ENCODE measurements around the gene MISP. TPM values are rescaled to one million over a fixed set of nuclear protein-coding genes. Genes with fewer than 3 reads are reported as not detected.

The MISP gene
- total and polyA plus RNA-seq, 9 of the 15 experiments (the other 6 are each of a cell fraction or from before 2014, with no cell fraction given) = 0.04 to 0.29 (median 0.05) TPM; not detected in 5

DNA sequence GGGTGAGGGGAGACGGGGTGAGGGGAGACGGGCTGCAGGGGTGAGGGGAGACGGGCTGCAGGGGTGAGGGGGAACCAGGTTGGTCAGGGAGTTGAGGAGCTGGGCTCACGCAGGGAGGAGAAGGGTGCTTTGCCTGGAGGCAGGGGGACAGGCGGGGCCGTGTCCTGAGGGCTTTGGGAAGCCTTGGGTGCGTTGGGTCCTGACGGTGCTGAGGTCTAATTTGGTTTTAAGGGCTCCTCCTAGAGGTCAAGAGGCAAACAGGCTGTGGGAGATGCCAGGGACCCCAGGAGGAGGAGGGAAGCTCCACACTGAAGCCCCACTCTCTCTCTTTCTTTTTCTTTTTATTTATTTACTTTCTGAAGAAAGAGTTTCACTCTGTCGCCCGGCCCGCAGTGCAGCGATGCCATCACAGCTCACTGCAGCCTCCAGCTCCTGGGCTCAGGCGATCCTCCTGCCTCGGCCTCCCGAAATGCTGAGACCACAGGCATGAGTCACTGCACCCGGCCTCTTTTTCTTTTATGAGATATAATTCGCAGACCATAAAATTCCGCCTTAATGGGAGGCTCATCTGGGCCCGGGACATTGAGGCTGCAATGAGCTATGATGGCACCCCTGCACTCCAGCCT lies 9.3 kb upstream of the MISP start:
- Histone ChIP-seq H2AFZ (ENCODE audit: low read depth, low read length) (no peak overlapping the region), H3K27ac (ENCODE audit: extremely low read depth, low read depth, low read length) (no peak overlapping the region), H3K4me2 (ENCODE audit: insufficient read depth, low read length) (no peak overlapping the region), H3K9ac (ENCODE audit: insufficient read depth in 1 of 2, low read depth in 2 of 2, low read length in 2 of 2) (no peak overlapping the region), H3K9me3 (replicated peaks; ENCODE audit: control insufficient read depth, insufficient read depth, low read depth, low read length) (no peaks in the 10 kb centered on the region), H3K9me1 (ENCODE audit: control insufficient read depth, insufficient read depth, low read length) (no peaks in the 10 kb centered on the region), H3K79me2 (ENCODE audit: control insufficient read depth, insufficient read depth, low read length) (no peaks in the 10 kb centered on the region), H3K4me3 (no peak overlapping the region), H3K4me1 (replicated peaks in 1 of 2; ENCODE audit: control insufficient read depth in 2 of 2, insufficient read depth in 2 of 2, low read length in 2 of 2) (peaks cover 5 to 48% of the 10 kb centered on the region in 2 experiments; a peak in 3 of 5 replicates), H3K27me3 (ENCODE audit: control insufficient read depth in 2 of 2, insufficient read depth in 2 of 2, low read length in 2 of 2) (no peaks in the 10 kb centered on the region), H3K36me3 (ENCODE audit: control insufficient read depth, insufficient read depth, low read length) (no peaks in the 10 kb centered on the region), H4K20me1 (replicated peaks; ENCODE audit: control insufficient read depth, insufficient read depth, low read length) (no peaks in the 10 kb centered on the region)
- 55% methylated on average over 15 of the region's 19 CpGs for WGBS (ENCODE audit: insufficient coverage, low coverage, missing lambda C conversion rate)
- peak; percentile 68 for ATAC-seq
- intact Hi-C loops (cut with micrococcal nuclease) = no loop called here
- peak; percentile 61 to 73 (median 68) for DNase-seq (ENCODE audit: extremely low read depth in 1 of 4, low spot score in 3 of 4)
- ChIA-PET CTCF (ENCODE audit: low intra/inter-chr PET ratio) (no interaction called here), POLR2A (interaction anchor here (0.5 to 1.5 kb wide), 3 partner anchors 12 to 275 kb away, joined by 3 to 5 read pairs (median 3); no protein-coding TSS in a partner anchor)
- TF ChIP-seq HDAC3 (IDR thresholded peaks at IDR 0.05; ENCODE audit: borderline replicate concordance, partially characterized antibody) = no peak
- TF ChIP-seq SMAD2 (IDR thresholded peaks at IDR 0.05; ENCODE audit: low read depth, low read length) = no peak
- TF ChIP-seq MTA1 (IDR thresholded peaks at IDR 0.05; ENCODE audit: borderline replicate concordance) = peak; percentile 91; the same call in 1 of the 2 replicates
- 0 out of 2 replicates have a peak, but pooled peaks have one; percentile 33 for TF ChIP-seq ZBTB7A (IDR thresholded peaks at IDR 0.05; ENCODE audit: borderline replicate concordance, control insufficient read depth, low read depth, low read length)
- TF ChIP-seq, protein P1, sequence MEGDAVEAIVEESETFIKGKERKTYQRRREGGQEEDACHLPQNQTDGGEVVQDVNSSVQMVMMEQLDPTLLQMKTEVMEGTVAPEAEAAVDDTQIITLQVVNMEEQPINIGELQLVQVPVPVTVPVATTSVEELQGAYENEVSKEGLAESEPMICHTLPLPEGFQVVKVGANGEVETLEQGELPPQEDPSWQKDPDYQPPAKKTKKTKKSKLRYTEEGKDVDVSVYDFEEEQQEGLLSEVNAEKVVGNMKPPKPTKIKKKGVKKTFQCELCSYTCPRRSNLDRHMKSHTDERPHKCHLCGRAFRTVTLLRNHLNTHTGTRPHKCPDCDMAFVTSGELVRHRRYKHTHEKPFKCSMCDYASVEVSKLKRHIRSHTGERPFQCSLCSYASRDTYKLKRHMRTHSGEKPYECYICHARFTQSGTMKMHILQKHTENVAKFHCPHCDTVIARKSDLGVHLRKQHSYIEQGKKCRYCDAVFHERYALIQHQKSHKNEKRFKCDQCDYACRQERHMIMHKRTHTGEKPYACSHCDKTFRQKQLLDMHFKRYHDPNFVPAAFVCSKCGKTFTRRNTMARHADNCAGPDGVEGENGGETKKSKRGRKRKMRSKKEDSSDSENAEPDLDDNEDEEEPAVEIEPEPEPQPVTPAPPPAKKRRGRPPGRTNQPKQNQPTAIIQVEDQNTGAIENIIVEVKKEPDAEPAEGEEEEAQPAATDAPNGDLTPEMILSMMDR (IDR thresholded peaks at IDR 0.05 in 2 of 3, conservative IDR thresholded peaks at IDR 0.05 in 1 of 3; ENCODE audit: insufficient read depth in 2 of 3, low read depth in 1 of 3, low read length in 3 of 3) = peak; percentile 41 to 60 (median 43); a peak in 5 of 6 replicates
- TF ChIP-seq PRDM10 (IDR thresholded peaks at IDR 0.05; ENCODE audit: partially characterized antibody) = no peak
- TF ChIP-seq ADNP (tag; IDR thresholded peaks at IDR 0.05) = peak; percentile 65; the same call in 1 of the 2 replicates
- in situ Hi-C loops (cut with MboI) = no loop called here
- peak; percentile 40 for FAIRE-seq
- BruUV-seq (replicated peaks) = no TSS peak
